Endothelial cell of umbilical vein (primary cell): ENCODE data around the gene C2orf76. TPM values are rescaled to one million over a fixed set of nuclear protein-coding genes. Genes with fewer than 3 reads are reported as not detected.

Source experiments
- BruUV-seq: library from RNA; stranded (reverse); fragments of 400-500 nt; replicated peaks from 2 replicates; lab custom pipeline; 2021; lab: Mats Ljungman, UMichigan
- CTCF ChIA-PET: fragments of 300-600, 350-600 bp; sonication (Branson Sonifier 250); formaldehyde crosslinking; loops from one replicate; lab custom pipeline; 2021; ENCODE audit warnings: antibody characterized with exemption, inconsistent platforms; lab: Charles Lee
- POLR2A ChIA-PET: fragments of 300-600, 350-600 bp; sonication (Branson Sonifier 250); formaldehyde crosslinking; loops from one replicate; lab custom pipeline; 2021; ENCODE audit warnings: antibody characterized with exemption, inconsistent platforms; lab: Charles Lee
- DNase-seq: peaks from one replicate; pipeline ENCODE4 v3.0.0-alpha.2; 2011; ENCODE audit warnings: low read depth, low spot score
- FAIRE-seq: peaks from 2 replicates; lab custom pipeline; 2011; peaks lifted over from hg19 to GRCh38; lab: Jason Lieb, UNC
- H2AFZ ChIP-seq: 2 replicates; pipeline ENCODE4 v1.6.0; 2012; ENCODE audit warnings: low read depth, low read length, control low read depth, inconsistent platforms
- H3K27ac ChIP-seq: 2 replicates; pipeline ENCODE4 v1.5.1; 2011; ENCODE audit warnings: low read depth, mild to moderate bottlenecking, control low read depth, low read length, moderate library complexity; ENCODE audit not compliant: insufficient read depth
- H3K27me3 ChIP-seq, 2 experiments: 2 replicates each; pipeline versions ENCODE4 v1.6.0 to v1.6.1; 2011; ENCODE audit warnings: low read length in 2 of 2, mixed read lengths in 1 of 2; ENCODE audit not compliant: control insufficient read depth in 2 of 2, insufficient read depth in 2 of 2
- H3K36me3 ChIP-seq, 2 experiments: 2 replicates in 1 of 2; 3 replicates in 1 of 2; pipeline ENCODE4 v1.5.1; 2011; ENCODE audit warnings: low read length in 2 of 2, mild to moderate bottlenecking in 1 of 2, moderate library complexity in 1 of 2; ENCODE audit not compliant: control insufficient read depth in 2 of 2, insufficient read depth in 2 of 2; ENCODE audit errors: extremely low read depth in 1 of 2
- H3K4me1 ChIP-seq: 3 replicates; pipeline ENCODE4 v1.5.1; 2011; ENCODE audit warnings: mild to moderate bottlenecking, low read length; ENCODE audit not compliant: control insufficient read depth, insufficient read depth; ENCODE audit errors: extremely low read depth
- H3K4me2 ChIP-seq: 2 replicates; pipeline ENCODE4 v1.6.1; 2011; ENCODE audit warnings: low read length, control low read depth, mixed read lengths; ENCODE audit not compliant: insufficient read depth
- H3K4me3 ChIP-seq, 3 experiments: fragments of 200-600 bp in 1 of 3; sonication (generic), shearing (Covaris generic) in 1 of 3; replicated peaks in 1 of 3; 2 replicates each; pipeline ENCODE4 v1.5.1; 2011 to 2016; ENCODE audit warnings: control low read depth in 3 of 3, low read length in 3 of 3, mild to moderate bottlenecking in 2 of 3, inconsistent platforms in 1 of 3, low read depth in 1 of 3, moderate library complexity in 1 of 3; ENCODE audit not compliant: insufficient read depth in 1 of 3
- H3K79me2 ChIP-seq: 2 replicates; pipeline ENCODE4 v1.6.0; 2012; ENCODE audit warnings: low read length, inconsistent platforms; ENCODE audit not compliant: control insufficient read depth, insufficient read depth
- H3K9ac ChIP-seq: replicated peaks from 2 replicates; pipeline ENCODE3; 2011; ENCODE audit warnings: low read length, control low read depth; ENCODE audit not compliant: insufficient read depth; ENCODE audit errors: extremely low read depth
- H3K9me1 ChIP-seq: replicated peaks from 3 replicates; pipeline ENCODE4 v1.6.0; 2011; ENCODE audit warnings: mild to moderate bottlenecking, low read length; ENCODE audit not compliant: control insufficient read depth, insufficient read depth; ENCODE audit errors: extremely low read depth
- H3K9me3 ChIP-seq: replicated peaks from 2 replicates; pipeline ENCODE4 v1.5.1; 2012; ENCODE audit warnings: low read length, inconsistent platforms; ENCODE audit not compliant: control insufficient read depth, insufficient read depth
- H4K20me1 ChIP-seq: replicated peaks from 2 replicates; pipeline ENCODE3; 2011; ENCODE audit warnings: mild to moderate bottlenecking, low read length; ENCODE audit not compliant: control insufficient read depth, insufficient read depth; ENCODE audit errors: extremely low read depth
- CTCF ChIP-seq, 2 donors: IDR thresholded peaks; 1 replicate in 1 of 2; 2 replicates in 1 of 2; pipeline ENCODE4 v1.5.1; 2011; ENCODE audit warnings: low read length in 2 of 2, mild to moderate bottlenecking in 2 of 2, moderate library complexity in 2 of 2, control low read depth in 1 of 2, inconsistent platforms in 1 of 2, low read depth in 1 of 2; ENCODE audit not compliant: insufficient read depth in 1 of 2; ENCODE audit errors: extremely low read depth in 1 of 2
- EZH2 ChIP-seq: IDR thresholded peaks from 2 replicates; pipeline ENCODE4 v1.6.1; 2012; ENCODE audit warnings: borderline replicate concordance, low read depth, mild to moderate bottlenecking, moderate library complexity, low read length, inconsistent platforms; ENCODE audit not compliant: severe bottlenecking
- FOS ChIP-seq: IDR thresholded peaks from 2 replicates; pipeline ENCODE4 v1.6.1; 2011; ENCODE audit warnings: mild to moderate bottlenecking, low read length, moderate library complexity, borderline replicate concordance; ENCODE audit not compliant: insufficient read depth
- GATA2 ChIP-seq: IDR thresholded peaks from 2 replicates; pipeline ENCODE4 v1.7.0; 2011; ENCODE audit warnings: low read depth, mild to moderate bottlenecking, moderate library complexity, mixed read lengths, low read length; ENCODE audit not compliant: insufficient read length, insufficient read depth
- JUN ChIP-seq: IDR thresholded peaks from 2 replicates; pipeline ENCODE4 v1.6.1; 2011; ENCODE audit warnings: borderline replicate concordance, low read depth; ENCODE audit not compliant: insufficient read length, insufficient read depth
- MAX ChIP-seq: IDR thresholded peaks from 2 replicates; pipeline ENCODE4 v1.6.1; 2011; ENCODE audit not compliant: insufficient read depth, insufficient read length
- MYC ChIP-seq: IDR thresholded peaks from one replicate; pipeline ENCODE4 v1.6.1; 2011; ENCODE audit warnings: mild to moderate bottlenecking, low read depth, low read length
- POLR2A ChIP-seq: IDR thresholded peaks from 2 replicates; pipeline ENCODE4 v1.6.1; 2012; ENCODE audit warnings: low read depth, mild to moderate bottlenecking, control low read depth, low read length
- POLR2AphosphoS5 ChIP-seq: IDR thresholded peaks from 2 replicates; pipeline ENCODE4 v1.6.1; 2012; ENCODE audit warnings: low read depth, mild to moderate bottlenecking, control low read depth, low read length, moderate library complexity; ENCODE audit not compliant: insufficient read depth
- dilution Hi-C: fragments of 300-500 bp; cut with MboI; formaldehyde crosslinking; loops from one replicate; pipeline ENCODE4 v1.15.0; 2019; ENCODE audit warnings: low sequenced_read_pairs; ENCODE audit not compliant: extremely low pct_ligation_motif_present
- intact Hi-C: fragments of 100-400 bp; cut with micrococcal nuclease; formaldehyde crosslinking; loops from one replicate; pipeline ENCODE4 v1.10.0; 2022
- polyA plus RNA-seq, 4 experiments: library from polyadenylated mRNA; depleted of rRNA in 3 of 4; stranded (reverse) in 3 of 4; unstranded in 1 of 4; fragments of >200 nt; gene quantifications; 2 replicates each; pipeline versions ENCODE4 v1.2.1 to v1.2.3, GENCODE V29; 2011 to 2012; ENCODE audit warnings: missing spikeins in 1 of 4
- total RNA-seq: library from RNA; stranded (reverse); gene quantifications from 2 replicates; pipeline ENCODE4 v1.2.3, GENCODE V29; 2021

C2orf76 gene
- total and polyA plus RNA-seq, 2 donors (not counting 3 experiments of a cell fraction or from before 2014, with no cell fraction given), result 7.4 to 12.1 TPM

GRCh38 chr2:119276864-119277263, 89.8 kb downstream of the C2orf76 start:
- intact Hi-C loops, result no loop called here
- ChIA-PET CTCF (interaction anchor here (0.7 kb wide), 1 partner anchor 14 kb away, joined by 3 read pairs; no protein-coding TSS in a partner anchor), POLR2A (no interaction called here)

More at GRCh38 chr2:119276864-119277263, 89.8 kb downstream of the C2orf76 start:
- DNase-seq (no peak), FAIRE-seq (no peak)
- dilution Hi-C loops, result no loop called here
- H4K20me1 ChIP-seq, result no peaks in the 10 kb centered on the region
- BruUV-seq, result no TSS peak
- no peaks in the 10 kb centered on the region for H3K36me3 ChIP-seq
- H2AFZ ChIP-seq, result no peak overlapping the region
- no peaks in the 10 kb centered on the region for H3K9me1 ChIP-seq
- H3K9me3 ChIP-seq, result no peaks in the 10 kb centered on the region
- no peaks in the 10 kb centered on the region for H3K79me2 ChIP-seq
- no peak overlapping the region for H3K4me3 ChIP-seq
- no peak overlapping the region for H3K9ac ChIP-seq
- no peak overlapping the region for H3K27ac ChIP-seq
- H3K4me1 ChIP-seq, result no peaks in the 10 kb centered on the region
- no peak overlapping the region for H3K4me2 ChIP-seq
- no peak for TF ChIP-seq JUN
- TF ChIP-seq MAX, result no peak
- no peak for TF ChIP-seq POLR2AphosphoS5
- TF ChIP-seq GATA2, result no peak
- TF ChIP-seq EZH2, result no peak
- TF ChIP-seq POLR2A, result no peak
- TF ChIP-seq CTCF (IDR thresholded peaks at IDR 0.05; ENCODE audit: extremely low read depth in 1 of 2, insufficient read depth in 1 of 2, low read depth in 1 of 2, low read length in 2 of 2), result no peak
- TF ChIP-seq MYC, result no peak
- TF ChIP-seq FOS, result no peak
- peaks cover 0 to 2% of the 10 kb centered on the region in 2 experiments for H3K27me3 ChIP-seq
